Pons (tissue), 1 donor: Measurements from ENCODE around the gene IFNGR1.
A peak's percentile ranks its signal among the peaks of the same experiment; 100 is the strongest.

ENCODE experiments used
- DNase-seq: peaks from one replicate; pipeline ENCODE4 v3.0.0-alpha.2; 2016; ENCODE audit warnings: low spot score

IFNGR1 gene

DNA sequence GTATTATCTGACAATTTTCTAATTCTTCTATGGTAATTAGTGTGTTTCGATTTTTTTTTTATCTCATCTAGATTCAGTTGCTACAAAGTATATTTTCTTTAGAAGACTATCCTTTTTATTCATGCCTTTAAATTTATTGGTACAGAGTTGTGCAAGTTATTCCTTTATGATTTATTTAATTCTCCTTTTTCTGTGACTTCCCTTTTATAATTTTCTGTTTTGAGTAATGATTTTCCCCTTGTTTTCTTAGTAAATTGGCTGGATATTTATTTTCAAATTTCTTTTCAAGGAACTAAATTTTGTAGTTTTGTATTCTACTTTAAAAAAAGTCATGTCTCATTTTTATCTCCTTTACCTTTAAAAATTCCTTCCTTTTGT lies 43.3 kb downstream of the IFNGR1 start:
- no peak for DNase-seq

DNA sequence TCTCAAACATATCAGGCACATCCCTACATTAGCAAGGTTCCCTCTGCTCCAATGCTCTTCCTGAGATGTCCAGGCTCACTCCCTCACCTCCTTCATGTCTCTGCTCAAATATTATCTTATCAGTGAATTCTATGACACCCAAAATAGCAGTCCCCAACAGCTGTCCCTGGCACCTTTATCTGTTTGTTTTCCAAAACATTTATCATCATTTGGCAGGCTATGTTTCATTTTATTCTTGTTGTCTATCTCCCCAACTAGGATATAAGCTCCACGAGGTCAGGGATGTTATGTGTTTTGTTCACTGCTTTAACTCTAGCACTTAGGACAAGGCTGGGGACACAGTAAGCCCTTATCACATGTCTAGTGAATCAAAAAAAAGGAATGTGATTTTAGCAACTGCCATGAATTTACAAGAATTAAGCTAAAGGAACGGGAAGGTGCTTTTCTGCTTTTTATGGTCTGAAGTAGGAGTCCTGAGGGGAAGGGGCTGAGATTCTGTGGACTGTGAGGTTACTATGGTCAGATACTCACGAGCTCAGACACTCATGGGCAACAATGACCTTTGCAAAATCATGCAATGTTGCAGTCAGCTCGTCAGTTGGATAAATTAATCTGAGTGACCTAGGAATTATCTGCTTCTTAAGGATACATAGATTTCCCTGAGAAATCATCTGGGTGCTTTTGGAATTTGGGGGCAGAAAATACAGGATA lies 43.9 kb downstream of the IFNGR1 start:
- DNase-seq, result no peak

DNA sequence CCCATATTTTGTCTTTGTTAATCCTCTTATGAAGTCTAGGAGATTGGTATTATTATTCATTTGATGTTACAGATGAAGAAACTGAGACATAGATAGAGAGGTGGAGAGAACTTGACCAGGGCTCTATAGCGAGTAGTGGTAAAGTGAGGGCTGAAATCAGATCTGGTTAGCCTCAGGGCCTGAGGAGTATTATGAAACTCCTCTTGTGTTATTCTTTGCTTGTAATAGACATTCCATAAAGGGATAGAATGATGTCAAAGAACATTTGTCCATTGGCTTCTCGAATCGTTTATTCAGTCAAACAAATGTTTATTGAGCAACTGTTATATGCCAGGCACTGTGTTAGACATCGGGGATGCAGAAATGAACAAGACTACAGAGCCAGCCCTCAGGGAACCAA lies 45.7 kb downstream of the IFNGR1 start, which contains the start of gene IL22RA2:
Gene IL22RA2 (minus strand): TSS at position 144 of the 400 bp plus-strand sequence. CDS start 11,895 bp downstream, outside the sequence.
- no peak for DNase-seq

DNA sequence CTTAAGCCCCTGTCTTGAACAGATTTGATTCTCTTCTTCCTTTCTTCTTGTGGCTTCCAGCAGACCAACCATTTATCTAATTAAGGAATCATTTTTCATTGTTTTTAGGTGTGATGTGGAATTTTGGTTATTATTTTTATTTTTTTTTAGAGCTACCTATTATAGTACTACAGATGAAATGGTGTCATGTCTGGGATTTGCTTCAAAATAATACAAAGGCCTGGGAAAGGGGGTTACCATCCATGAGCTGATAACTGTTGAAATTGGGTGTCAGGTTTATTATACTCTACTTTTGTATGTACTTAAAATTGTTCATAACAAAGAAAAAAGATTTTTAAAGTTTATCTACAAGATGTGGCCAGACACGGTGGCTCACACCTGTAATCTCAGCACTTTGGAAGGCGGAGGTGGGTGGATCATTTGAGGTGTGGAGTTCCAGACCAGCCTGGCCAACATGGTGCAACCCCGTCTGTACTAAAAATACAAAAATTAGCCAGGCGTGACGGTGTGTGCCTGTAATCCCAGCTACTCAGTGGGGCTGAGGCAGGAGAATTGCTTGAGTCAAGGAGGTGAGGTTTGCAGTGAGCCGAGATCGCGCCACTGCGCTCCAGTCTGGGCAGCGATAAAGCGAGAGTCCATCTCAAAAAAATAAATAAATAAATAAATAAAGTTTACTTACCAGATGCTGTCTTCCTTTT lies 46.3 kb downstream of the IFNGR1 start:
- no peak for DNase-seq

DNA sequence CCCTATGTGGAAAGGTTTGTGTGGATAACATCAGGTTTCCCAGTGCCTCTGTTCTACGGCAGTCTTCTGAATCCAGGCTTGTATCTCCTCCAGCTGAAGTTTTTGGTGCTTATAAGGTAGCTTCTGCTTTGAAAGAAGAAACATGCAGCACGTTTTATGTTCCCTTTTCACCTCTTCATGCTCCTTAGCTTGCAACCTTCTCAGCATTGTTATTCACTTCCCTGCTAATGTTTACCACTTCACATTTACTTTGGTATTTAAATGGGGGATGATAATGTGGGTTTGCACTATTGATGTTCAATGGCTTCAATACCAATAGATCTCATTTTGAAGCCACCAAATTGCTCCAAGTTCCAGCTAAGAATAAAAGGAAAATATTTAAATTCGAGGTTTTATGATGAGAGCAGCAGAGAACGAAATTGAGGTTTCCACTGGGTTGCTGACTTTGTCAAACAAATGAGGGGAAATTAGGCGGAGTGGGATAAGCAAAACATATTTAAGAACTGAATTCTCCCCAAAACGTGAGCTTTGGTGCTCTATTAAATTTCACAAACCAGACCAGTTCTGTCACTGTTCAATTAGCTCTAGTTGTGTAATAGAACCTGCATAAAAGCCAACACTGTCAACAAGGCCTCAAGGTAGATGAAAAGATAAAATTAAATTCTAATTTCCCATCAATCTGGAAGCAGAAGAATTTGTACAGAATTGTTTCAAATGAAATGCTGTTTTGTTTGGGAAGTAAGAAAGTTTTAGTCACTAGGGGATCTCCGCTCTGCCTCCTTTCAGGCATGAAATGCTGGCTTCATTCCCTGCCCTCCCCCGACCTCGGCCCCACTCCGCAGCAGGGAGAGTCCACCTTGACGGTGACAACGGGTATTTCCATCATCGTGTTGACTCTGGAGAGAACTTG lies 47.1 kb downstream of the IFNGR1 start:
- DNase-seq, result no peak

DNA sequence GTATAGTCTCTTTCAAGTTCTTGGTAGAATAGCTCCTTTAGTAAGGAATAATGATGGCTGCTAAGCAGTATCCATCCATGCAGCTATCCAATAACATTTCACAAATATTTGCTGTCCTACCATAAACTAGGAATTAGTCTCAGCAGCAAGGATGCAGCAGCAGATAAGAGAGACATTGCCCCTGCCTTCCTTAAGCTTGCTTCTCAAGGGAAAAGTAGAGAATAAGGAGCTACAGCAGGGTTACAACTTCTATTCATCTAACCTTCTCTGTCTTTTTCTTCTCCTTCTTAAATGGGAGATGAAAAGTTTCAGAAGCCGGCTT lies 48.2 kb downstream of the IFNGR1 start:
- no peak for DNase-seq

DNA sequence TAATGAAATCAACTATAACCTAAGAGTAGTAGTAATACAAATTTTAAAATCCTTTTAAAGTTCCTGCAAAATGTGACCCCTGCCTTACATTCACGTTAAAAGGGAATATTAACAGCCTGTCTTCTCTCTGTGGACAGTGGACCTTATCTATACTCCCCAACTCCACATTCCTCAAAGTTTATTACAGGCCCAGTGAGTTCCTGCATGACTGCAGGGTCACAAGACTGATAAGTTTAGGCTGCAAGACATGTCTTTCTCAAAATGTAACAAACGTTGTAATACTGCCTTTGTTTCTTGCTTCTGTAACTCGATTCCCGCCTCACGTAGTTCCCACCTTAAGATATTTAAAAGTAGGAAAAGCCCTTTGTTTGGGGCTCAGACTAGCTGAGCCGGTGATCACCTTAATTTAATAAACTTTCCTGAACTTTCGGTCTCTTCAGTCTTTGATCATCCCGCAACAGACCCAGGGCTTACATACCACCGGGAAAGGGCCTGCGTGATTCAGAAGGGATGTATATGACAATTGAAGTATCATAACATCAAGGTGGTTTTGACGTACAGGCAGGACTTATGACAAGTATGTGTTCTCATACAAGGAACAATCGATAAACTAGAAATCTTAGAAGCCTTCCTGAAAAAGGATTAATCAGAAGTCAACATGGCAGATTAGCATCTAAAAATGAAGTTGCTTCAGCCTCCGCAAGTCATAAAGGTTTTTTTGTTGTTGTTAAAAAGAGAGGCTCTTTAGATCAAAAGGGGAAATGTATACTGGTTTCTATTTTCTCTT lies 48.7 kb downstream of the IFNGR1 start:
- DNase-seq, result no peak

DNA sequence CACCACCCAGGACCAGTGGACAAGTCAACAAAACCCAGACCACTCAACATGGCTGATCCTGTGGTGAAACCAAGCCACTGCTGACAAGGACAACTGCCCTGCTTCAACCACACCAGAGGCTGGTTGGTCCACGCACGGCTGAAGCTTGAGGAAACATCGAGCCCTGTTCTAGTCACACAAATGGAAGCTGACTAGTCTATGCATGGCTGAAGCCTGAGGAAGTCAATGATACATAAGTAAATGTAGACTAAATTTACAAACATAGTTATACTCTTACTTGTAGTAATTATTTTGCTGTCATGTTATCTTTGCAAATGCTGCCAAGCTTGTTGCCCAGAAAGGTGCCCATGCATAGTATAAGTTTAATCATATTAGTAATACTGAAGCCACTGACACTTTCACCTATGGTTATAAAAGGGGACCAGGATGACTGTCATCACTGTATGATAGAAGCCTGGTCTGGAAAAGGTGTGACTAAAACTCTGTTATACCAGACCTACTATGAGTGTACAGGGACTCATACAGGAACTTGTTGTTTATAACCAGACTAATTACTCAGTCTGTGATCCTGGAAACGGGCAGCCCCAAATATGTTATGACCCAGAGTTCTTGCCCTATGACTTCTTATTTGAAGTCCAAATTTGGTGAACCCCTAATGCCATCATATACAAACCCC lies 51.3 kb downstream of the IFNGR1 start:
- DNase-seq, result no peak

DNA sequence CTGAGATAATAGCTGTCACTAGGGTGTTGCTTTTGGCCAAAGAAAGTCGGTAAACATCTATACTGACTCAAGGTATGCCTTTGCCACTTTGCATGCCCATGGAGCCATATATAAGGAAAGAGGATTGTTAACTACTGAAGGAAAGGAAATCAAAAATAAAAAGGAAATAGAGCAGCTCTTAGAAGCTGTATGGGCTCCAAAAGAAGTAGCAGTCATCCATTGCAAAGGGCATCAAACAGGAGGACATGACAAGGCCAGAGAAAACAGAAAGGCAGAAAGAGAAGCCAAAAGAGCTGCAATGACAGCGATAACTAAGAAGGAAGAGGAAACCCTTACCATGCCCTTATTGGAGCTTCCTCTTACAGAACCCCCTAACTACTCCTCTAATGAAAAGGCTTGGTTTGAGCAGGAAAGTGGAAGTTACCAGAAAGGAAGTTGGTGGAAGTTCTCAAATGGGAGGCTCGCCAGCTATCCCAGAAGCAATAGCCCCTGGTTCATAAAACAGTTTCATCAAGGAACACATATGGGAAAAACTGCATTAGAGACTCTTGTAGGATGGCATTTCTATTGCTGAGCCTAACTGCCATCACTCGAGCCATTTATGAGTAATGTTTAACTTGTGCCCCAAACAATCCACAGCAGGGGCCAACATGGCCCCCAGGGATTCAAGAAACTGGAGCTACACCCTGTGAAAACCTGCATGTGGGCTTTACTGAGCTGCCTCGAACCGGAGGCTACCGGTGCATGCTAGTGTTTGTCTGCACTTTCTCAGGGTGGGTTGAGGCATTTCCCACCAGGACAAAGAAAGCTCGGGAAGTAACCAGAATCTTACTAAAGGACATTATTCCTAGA lies 52.7 kb downstream of the IFNGR1 start:
- peak; percentile 58 for DNase-seq

DNA sequence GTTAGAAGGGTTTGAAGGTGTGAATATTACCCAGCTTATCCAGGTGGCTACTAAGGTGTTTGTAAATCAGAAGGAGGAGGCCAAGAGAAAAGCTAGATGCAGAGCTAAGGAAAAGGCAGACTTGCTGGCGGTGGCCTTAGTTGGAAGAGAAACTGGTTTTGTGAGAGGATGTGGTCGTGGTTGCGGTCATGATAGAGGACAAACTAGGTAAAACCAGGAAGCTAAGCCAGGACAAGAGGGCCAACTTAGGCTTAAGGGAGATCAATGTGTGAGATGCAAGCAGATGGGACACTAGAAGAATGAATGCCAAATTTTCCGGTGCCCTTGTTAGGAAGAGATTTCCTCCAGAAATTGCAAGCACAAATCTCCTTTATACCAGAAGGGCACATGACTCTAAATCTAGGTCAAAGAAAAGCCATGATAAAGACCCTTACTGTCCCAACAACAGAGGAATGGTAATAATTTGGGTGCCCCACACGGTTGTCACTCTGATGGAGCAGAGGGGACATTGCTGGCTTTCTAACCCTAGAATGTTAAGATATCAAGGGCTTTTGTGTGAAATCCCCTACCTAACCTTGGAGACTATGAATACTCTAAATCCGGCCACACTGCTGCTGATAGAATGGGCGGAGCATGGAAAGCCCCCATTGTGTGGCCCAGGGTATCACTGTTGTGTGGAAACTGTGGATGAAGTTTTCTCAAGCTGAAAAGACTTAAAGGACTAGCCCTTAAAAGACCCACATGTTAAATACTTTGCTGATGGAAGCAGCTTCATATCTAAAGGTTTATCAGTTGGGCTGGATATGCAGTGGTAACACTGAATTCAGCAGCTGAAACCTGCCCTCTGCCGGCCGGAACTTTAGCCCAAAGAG lies 53.6 kb downstream of the IFNGR1 start:
- DNase-seq, result no peak

DNA sequence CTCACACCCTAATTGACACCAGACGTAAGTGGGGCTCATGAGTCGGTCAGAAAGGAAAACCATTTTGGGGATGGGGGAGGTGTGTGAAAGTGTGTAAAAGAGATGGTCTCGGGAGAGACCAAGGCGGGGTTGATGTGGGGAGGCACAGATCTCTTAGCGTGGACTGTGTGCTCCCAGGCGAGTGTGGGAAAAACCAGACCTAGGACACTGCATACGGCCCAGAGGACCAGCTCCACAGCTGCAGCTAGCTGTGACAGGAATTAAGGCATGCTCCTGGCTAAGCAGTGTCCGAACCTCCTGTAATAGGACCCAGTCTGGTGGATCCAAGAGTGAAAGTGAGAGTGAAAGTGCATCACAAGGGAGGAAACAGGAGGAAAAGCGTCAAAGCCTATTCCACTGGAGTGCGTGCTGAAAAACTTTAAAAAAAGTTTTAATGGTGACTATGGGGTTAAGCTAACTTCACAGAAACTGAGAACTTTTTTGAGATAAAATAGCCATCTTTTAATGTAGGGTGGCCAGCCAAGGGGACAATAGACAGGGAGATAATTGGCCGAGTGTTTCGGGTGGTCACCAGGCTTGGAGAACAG lies 55.4 kb downstream of the IFNGR1 start:
- DNase-seq, result no peak

DNA sequence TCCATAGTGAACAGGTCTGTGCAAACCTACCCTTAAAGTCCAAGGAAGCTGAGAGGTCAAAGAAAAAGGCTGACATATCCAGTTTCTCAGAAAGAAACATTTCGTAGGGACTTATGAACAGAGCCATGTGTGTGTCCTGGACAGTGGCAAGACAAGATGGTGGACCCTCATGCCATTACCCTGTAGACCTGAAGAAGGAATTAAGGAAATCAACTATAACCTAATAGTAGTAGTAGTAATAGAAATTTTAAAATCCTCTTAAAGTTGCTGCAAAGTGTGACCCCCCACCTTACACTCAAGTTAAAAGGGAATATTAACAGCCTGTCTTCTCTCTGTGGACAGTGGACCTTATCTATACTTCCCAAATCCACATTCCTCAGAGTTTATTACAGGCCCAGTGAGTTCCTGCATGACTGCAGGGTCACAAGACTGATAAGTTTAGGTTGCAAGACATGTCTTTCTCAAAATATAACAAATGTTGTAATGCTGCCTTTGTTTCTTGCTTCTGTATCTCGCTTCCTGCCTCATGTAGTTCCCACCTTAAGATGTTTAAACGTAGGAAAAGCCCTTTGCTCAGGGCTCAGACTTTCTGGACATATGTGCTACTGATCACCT lies 56.4 kb downstream of the IFNGR1 start:
- DNase-seq, result no peak

DNA sequence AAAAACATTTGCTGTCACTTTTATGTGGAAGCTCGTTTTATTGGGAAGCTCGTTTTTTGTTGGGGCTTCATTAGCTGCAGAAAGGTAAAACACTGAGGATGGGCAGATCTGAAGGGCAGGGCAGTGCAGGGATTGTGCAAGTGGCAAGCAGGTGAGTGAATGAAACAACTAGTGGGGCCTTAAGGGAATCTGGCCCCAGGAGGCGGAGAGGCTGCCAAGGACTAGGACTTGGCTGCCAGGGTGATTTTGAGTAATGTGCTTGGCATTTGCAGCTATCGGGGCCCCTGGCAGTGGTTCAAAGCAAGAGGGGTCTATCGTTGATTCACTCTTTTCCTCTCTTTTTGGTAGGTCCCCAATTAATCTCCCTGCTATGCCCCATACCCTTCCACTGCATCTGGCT lies 57.2 kb downstream of the IFNGR1 start:
- DNase-seq, result no peak

DNA sequence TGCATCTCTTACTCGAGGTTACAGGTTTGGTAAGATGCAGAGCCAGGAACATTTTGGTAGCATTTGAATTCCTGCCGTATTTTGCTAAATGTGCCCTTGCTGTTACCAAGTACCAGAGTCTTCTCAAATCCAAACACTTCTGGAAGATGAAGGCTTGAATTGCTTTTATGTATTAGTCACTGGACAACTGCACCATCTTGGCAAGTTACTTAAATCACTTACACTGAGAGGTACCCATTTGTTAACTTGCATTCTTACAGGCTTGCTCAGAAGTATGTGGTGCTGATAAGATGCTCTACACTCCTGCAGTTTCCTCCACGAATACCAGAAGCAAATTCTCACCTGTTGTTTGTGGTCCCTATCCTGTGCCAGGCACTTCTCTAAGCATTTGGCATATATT lies 58.4 kb downstream of the IFNGR1 start:
- no peak for DNase-seq

DNA sequence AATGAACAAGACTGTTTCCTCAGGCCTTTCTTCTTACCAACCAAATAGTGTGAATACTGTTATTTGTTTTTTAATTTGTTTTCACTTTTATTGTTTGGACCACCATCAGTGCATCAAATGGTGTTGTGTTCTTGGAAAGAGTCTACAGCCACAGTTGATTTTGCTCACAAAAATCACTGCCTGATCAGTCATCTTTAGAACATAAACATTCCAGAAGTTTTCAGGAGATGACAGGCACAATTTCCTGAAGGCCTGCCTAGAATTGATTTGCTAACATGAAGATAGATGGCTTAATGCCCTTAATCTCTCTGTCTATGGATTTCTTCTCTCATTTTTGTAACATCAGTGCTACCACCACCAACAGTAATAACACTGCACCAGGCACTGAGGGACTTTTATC lies 59.3 kb downstream of the IFNGR1 start:
- no peak for DNase-seq

DNA sequence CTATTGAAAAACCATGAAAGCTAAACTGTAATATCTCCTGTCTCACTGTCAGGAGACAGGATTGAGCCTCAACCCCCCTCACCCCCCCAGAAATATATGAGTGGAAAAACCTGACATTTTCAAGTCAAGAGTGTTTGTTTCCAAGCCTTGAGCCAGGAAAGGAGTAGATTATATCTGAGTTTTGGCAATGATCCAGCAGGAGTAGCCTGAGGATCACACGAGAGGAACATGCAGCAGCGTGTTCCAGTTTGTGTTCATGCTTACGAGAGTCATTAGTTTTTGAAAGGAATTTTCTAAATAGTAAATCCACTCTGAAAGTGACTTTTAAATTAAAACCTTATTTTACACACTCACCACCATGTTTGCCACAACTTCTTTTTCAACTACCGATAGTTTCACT lies 61.6 kb downstream of the IFNGR1 start:
- no peak for DNase-seq

DNA sequence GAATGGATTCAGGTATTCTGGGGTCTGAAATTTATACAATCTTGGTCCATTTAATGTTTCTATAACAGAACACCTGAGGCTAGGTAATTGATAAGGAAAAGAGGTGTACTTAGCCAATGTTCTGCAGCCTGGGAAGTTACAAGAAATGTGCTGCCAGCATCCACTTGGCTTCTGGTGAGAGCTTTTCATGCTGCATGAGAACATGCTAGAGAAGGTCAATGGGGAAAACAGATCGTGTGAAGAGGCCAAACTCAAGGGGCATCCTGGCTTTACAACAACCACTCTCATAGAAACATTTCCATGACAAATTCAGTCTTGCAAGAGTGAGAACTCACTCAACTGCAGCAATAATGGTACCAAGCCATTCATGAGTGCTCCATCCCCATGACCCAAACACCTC lies 62.5 kb downstream of the IFNGR1 start:
- no peak for DNase-seq

DNA sequence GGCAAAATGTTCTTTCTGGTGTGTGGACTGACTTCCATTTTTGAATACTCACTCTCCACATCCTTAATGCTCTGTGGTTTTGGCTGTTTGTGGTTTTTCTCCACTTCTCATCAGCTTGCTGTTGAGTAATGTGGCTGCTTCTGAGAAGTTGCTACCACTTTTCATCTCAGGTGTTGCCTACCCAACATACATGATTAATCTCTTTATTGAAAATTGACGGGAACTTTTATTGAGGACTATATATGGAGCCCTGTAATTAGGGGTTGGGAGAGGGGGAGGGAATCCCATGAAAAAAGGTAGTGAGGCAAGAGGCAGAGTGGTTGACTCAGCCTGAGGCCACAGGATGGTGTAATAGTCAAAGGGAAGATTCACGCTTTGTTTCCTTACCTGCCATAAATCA lies 63.4 kb downstream of the IFNGR1 start:
- peak; percentile 26 for DNase-seq

DNA sequence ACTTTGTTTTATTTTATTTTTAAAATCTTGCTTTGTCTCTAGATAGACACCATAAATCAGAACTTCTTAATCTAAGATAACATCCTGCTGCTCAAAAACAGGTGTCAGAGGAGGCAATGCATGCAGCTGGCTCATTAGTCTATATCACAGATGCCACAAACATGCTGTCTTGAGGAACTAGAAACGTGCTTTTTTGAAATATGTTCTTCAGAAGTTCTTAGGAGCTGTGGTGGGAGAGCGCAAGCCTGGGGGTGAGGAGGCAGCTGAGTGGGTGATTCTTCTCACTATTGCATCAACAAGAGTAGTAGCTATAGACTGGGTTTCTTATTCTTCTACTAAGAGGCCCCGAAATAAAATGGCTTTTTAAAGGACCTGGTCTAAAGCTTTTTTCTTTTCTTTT lies 69.1 kb downstream of the IFNGR1 start:
- DNase-seq, result no peak
